Tracheal epithelial cell (primary cell): ENCODE data around the gene PUSL1. TPM values are rescaled to one million over a fixed set of nuclear protein-coding genes. Genes with fewer than 3 reads are reported as not detected.

Experiments
- total RNA-seq: library from RNA; depleted of rRNA; stranded (reverse); fragments of >200 nt; gene quantifications from 2 replicates; pipeline ENCODE4 v1.2.1, GENCODE V29; 2014

The PUSL1 gene, protein sequence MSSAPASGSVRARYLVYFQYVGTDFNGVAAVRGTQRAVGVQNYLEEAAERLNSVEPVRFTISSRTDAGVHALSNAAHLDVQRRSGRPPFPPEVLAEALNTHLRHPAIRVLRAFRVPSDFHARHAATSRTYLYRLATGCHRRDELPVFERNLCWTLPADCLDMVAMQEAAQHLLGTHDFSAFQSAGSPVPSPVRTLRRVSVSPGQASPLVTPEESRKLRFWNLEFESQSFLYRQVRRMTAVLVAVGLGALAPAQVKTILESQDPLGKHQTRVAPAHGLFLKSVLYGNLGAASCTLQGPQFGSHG
- 25.1 and 36.7 TPM in 2 replicates for total RNA-seq

DNA sequence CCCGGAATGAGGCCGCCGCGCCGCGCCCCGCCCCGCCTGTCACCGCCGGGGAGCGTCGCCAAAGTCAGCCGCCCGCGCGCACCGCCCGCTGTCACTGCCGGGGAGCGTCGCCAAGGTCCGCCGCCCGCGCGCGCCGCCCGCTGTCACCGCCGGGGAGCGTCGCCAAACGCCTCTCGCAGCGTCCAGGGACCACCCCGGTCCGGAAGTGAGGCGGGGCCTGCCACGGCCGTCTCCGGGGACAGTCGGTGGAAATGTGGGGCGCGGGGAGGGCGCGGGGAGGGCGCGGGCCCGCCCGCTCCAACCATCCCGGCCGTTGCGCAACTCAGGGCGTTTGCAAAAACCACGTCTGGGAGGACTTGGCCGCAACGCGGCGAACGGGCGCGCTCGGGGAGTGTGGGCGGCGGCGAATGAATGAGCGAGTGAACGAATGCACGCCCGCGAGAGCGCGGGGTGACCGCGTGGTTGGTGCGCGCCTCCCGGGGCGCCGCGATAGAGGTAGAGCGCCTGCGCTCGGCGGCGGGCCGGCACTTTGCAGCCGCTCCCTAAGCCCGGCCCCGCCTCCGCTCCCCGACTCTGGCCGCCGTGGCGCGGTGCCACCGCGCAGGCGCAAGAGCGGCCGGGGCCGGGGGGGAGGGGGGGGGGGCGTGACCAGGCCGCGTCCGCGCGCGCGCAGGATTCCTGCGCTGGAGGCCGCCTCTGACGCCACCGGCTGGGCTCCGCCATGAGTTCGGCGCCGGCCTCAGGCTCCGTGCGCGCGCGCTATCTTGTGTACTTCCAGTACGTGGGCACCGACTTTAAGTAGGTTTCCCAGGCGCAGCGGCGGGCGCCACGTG, at the start of gene PUSL1, which contains the start of gene ACAP3:
Gene PUSL1 (plus strand): TSS at position 675 of the 833 bp plus-strand sequence. CDS start 47 bp downstream, at position 722.
Gene ACAP3 (minus strand): TSS at position 8 of the 833 bp plus-strand sequence. CDS start 115 bp downstream, outside the sequence.

DNA sequence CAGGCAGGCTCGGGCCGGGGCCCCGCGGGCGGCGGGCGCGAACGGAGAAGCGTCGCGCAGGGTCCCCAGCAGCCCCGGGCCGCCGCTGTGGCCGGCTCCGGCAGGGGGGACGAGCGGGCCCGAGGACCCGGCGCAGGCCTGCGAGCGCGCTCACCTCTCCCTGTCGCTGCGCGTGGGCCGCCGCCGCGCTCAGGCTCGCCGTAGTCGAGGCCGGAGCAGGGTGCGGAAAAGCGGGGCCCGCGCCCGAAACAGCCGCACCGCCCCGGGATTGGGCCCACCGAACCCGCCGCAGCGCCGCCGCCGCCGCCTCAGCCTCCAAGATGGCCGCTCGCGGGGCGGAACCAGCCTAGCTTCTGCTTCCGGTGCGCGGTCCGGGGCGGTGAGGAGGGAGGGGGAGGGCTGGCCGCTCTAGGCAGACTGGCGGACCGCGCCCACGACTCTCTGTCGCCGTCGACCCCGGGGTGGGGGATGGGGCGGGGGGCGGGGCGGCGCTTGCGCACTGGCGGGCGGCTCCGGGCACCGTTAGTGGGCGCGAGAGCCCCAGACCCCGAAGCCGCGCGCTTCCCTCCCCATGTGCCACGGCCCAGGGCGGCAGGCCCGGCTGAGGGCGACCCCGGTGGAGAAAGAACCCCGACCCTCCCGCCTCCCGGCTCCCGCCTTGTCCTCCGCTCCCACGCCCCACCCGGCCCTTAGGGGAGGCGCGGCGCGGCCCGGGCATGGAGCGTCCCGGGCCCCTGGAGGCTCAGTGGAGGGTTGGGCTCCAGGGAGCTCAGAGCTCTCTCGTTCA, 34.7 kb upstream of the PUSL1 start, which contains the start of gene UBE2J2:
Gene UBE2J2 (minus strand): TSS at position 343 of the 787 bp plus-strand sequence. CDS start 5,862 bp downstream, outside the sequence.

DNA sequence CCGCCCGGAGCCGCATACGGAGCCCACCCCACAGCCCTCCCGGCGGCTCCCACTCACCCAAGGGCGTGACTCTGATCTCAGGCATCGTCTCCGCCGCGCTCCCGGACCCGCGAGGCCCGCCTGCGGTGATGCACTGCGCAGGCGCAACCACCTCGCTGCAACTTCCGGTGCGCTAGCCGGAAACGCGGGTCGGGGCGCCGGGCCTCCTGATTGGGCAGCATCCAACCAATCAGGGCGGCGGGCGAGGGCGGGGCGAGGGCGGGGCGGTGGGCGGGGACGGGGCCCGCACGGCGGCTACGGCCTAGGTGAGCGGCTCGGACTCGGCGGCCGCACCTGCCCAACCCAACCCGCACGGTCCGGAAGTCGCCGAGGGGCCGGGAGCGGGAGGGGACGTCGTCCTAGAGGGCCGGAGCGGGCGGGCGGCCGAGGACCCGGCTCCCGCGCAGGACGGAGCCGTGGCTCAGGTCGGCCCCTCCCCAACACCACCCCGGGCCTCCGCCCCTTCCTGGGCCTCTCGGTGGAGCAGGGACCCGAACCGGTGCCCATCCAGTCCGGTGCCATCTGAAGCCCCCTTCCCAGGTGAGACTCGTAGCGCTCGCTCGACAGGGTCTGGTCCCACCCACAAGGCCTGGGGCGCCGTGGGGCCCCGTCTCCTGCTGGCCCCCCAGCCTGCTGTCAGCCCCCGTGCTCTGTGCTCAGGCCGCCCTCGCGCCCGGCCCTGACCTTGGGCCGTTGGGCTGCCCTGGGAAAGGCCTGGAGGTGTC, 16.3 kb downstream of the PUSL1 start, which contains the start of the genes CPTP and INTS11:
Gene CPTP (plus strand): TSS at position 279 of the 764 bp plus-strand sequence. CDS start 2,109 bp downstream, outside the sequence.
Gene INTS11 (minus strand): TSS at position 137 of the 764 bp plus-strand sequence. CDS start 52 bp downstream, at position 85.

DNA sequence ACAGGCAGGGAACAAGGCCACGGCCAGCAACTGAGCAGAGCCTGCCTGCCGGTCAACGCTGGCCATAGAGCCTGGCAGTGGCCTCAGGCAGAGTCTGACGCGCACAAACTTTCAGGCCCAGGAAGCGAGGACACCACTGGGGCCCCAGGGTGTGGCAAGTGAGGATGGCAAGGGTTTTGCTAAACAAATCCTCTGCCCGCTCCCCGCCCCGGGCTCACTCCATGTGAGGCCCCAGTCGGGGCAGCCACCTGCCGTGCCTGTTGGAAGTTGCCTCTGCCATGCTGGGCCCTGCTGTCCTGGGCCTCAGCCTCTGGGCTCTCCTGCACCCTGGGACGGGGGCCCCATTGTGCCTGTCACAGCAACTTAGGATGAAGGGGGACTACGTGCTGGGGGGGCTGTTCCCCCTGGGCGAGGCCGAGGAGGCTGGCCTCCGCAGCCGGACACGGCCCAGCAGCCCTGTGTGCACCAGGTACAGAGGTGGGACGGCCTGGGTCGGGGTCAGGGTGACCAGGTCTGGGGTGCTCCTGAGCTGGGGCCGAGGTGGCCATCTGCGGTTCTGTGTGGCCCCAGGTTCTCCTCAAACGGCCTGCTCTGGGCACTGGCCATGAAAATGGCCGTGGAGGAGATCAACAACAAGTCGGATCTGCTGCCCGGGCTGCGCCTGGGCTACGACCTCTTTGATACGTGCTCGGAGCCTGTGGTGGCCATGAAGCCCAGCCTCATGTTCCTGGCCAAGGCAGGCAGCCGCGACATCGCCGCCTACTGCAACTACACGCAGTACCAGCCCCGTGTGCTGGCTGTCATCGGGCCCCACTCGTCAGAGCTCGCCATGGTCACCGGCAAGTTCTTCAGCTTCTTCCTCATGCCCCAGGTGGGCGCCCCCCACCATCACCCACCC, 22.9 kb downstream of the PUSL1 start, which contains the start of gene TAS1R3:
Gene TAS1R3 (plus strand): TSS at position 213 of the 898 bp plus-strand sequence. CDS start 66 bp downstream, at position 279.

DNA sequence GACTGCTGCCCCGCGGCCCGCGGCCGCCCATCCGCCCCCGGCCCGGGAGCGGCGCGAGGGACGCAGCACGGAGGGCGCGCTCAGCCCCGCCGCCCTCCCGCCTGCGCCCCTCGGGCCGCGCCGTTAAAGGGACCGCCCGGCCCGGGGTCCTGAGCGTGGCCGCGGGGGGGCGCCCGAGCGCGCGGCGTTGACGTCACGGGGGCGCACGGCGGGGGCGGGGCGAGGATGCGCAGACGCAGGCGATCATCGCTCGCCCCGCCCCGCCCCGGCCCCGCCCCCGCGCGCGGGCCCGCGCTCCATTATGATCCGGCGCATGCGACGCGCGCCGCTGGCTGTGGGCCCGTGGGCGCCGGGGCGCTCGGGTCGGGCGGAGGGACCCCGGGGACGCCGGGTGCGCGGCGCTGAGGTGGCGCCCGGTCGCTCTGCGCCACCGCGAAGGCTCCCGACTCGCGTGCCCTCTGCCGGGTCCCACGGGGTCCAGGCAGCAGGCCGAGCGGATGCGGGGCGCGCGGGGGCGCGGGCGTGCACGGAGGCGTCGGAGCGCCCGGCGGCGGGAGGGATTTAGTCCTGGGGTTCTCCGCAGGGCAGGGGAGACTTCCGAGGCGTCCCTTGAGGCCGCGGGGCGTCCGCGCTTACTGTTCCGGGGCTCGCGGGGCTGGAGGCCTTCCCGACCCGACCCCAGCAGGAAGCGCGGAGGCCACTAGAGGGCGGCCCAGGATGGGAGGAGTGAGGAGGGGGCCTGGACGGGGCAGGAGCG, 41.0 kb downstream of the PUSL1 start, which contains the start of gene DVL1:
Gene DVL1 (minus strand): TSS at position 163 of the 757 bp plus-strand sequence. CDS start 353 bp downstream, outside the sequence.

DNA sequence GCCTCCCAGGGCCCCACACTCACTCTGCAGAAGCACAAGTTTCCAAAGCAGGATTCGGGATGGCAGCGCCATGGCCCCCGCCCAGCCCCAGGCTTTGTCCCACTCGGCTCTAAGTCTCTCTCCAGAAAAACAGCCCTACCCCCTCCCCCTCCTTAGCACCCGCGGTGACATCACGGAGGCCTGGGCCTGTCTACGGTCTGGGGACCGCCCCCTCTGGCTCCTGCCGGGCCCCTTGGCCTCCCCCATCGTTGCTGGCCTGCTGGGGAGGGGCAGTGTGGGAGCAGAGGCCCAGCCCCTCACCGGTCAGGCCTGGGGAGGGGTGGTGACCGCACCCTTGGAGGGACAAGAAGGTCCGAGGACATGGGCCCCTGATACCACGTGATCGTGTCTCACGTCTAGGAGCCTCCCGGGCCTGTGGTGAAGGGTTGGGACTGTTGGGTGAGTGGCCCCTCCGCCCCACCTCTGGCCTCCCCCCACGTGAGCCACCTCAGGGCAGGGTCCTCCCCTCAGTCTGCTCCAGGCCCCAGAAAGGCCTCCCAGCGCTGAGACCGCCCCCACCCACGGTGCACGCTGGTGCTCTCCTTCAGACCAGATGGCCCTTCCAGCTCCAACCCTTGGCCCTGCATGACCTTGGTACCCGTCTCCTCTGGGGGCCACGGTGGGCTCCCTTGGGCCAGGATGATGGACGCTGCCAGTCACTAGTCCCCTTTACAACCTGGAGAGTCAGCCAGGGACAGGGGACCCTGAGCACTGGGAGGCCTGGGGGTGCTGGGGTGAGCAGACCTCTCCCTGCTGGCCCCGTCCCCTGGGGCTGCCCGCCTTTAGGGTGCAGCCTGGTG, 50.3 kb downstream of the PUSL1 start, which contains the start of gene MXRA8:
Gene MXRA8 (minus strand): TSS at position 123 of the 839 bp plus-strand sequence. CDS start 51 bp downstream, at position 72.

Other genes starting within 250 kb of the PUSL1 start
- gene RNF223, start 234.3 kb upstream of the PUSL1 start, total RNA-seq = 3.8 and 5.1 TPM in 2 replicates
- gene C1orf159, start 192.5 kb upstream of the PUSL1 start, total RNA-seq = 8.0 and 10.2 TPM in 2 replicates
- not detected in 2 replicates for gene TTLL10, start 134.7 kb upstream of the PUSL1 start, total RNA-seq
- 0.64 and 1.9 TPM in 2 replicates for gene TNFRSF18, start 102.0 kb upstream of the PUSL1 start, total RNA-seq
- not detected in 2 replicates for gene TNFRSF4, start 94.4 kb upstream of the PUSL1 start, total RNA-seq
- 73.1 and 76.6 TPM in 2 replicates for gene SDF4, start 76.6 kb upstream of the PUSL1 start, total RNA-seq
- gene B3GALT6, start 76.4 kb upstream of the PUSL1 start, total RNA-seq = 28.8 and 37.8 TPM in 2 replicates
- gene C1QTNF12, start 61.9 kb upstream of the PUSL1 start, total RNA-seq = 1.9 and 2.4 TPM in 2 replicates
- 45.2 and 48.0 TPM in 2 replicates for gene UBE2J2, start 34.7 kb upstream of the PUSL1 start, total RNA-seq
- 0.21 and 0.96 TPM in 2 replicates for gene SCNN1D, start 28.2 kb upstream of the PUSL1 start, total RNA-seq
- 35.0 and 38.1 TPM in 2 replicates for gene ACAP3, start 667 bp upstream of the PUSL1 start, total RNA-seq
- 53.9 and 67.0 TPM in 2 replicates for gene INTS11, start 16.1 kb downstream of the PUSL1 start, total RNA-seq
- 17.1 and 23.1 TPM in 2 replicates for gene CPTP, start 16.2 kb downstream of the PUSL1 start, total RNA-seq
- 0.21 TPM in 1 of 2 replicates, not detected in the other for gene TAS1R3, start 22.7 kb downstream of the PUSL1 start, total RNA-seq
- gene DVL1, start 40.8 kb downstream of the PUSL1 start, total RNA-seq = 262 and 265 TPM in 2 replicates
- 2.8 and 12.0 TPM in 2 replicates for gene MXRA8, start 50.0 kb downstream of the PUSL1 start, total RNA-seq
- 138 and 166 TPM in 2 replicates for gene AURKAIP1, start 66.6 kb downstream of the PUSL1 start, total RNA-seq
- gene CCNL2, start 90.7 kb downstream of the PUSL1 start, total RNA-seq = 75.2 and 80.1 TPM in 2 replicates
- 56.1 and 74.5 TPM in 2 replicates for gene MRPL20, start 98.7 kb downstream of the PUSL1 start, total RNA-seq
- gene ANKRD65, start 112.7 kb downstream of the PUSL1 start, total RNA-seq = 11.6 and 15.1 TPM in 2 replicates
- 13.0 and 14.1 TPM in 2 replicates for gene VWA1, start 127.1 kb downstream of the PUSL1 start, total RNA-seq
- gene ATAD3C, start 141.1 kb downstream of the PUSL1 start, total RNA-seq = not detected in 2 replicates
- 13.0 and 22.4 TPM in 2 replicates for gene ATAD3B, start 163.2 kb downstream of the PUSL1 start, total RNA-seq
- gene ATAD3A, start 203.6 kb downstream of the PUSL1 start, total RNA-seq = 25.2 and 41.0 TPM in 2 replicates
- not detected in 2 replicates for gene TMEM240, start 232.0 kb downstream of the PUSL1 start, total RNA-seq